Fibroblast of lung (primary cell): ENCODE results near the gene CCT5.

Experiments used
- EZH2 ChIP-seq: IDR thresholded peaks from 2 replicates; pipeline ENCODE4 v1.5.1; 2012; ENCODE audit warnings: low read length, control low read depth, mild to moderate bottlenecking; ENCODE audit errors: missing control alignments
- TF ChIP-seq, protein P1 (sequence below), 2 donors: IDR thresholded peaks in 1 of 2; conservative IDR thresholded peaks in 1 of 2; 1 replicate in 1 of 2; 2 replicates in 1 of 2; pipeline ENCODE4 v1.5.1; 2011 to 2012; ENCODE audit warnings: low read length in 2 of 2, control low read depth in 1 of 2, inconsistent platforms in 1 of 2, low read depth in 1 of 2, mild to moderate bottlenecking in 1 of 2

DNA sequence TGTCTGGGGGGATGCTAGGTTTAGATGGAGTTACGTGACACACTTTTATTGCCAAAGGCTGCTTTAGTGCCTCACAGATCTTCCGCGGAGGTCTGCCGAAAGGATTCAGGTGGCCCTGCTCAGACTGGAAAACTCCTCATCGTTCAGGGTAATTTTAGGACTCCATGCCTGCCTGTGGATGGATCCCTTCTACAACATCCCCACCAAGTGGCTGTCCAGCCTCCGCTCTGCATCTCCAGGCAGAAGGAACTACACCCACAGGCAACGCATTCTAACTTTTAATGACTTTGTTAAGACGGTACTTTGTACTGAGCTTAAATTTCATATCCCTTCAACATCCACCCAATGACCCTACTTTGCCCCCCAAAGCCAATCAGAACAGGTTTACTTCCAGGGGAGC, 29.8 kb upstream of the CCT5 start:
- TF ChIP-seq, protein P1, sequence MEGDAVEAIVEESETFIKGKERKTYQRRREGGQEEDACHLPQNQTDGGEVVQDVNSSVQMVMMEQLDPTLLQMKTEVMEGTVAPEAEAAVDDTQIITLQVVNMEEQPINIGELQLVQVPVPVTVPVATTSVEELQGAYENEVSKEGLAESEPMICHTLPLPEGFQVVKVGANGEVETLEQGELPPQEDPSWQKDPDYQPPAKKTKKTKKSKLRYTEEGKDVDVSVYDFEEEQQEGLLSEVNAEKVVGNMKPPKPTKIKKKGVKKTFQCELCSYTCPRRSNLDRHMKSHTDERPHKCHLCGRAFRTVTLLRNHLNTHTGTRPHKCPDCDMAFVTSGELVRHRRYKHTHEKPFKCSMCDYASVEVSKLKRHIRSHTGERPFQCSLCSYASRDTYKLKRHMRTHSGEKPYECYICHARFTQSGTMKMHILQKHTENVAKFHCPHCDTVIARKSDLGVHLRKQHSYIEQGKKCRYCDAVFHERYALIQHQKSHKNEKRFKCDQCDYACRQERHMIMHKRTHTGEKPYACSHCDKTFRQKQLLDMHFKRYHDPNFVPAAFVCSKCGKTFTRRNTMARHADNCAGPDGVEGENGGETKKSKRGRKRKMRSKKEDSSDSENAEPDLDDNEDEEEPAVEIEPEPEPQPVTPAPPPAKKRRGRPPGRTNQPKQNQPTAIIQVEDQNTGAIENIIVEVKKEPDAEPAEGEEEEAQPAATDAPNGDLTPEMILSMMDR (conservative IDR thresholded peaks at IDR 0.05 in 1 of 2, IDR thresholded peaks at IDR 0.05 in 1 of 2; ENCODE audit: low read depth in 1 of 2, low read length in 2 of 2), result no peak
- no peak for TF ChIP-seq EZH2
